Measurements from ENCODE around the gene LPAR3. TPM values are rescaled to one million over a fixed set of nuclear protein-coding genes. Genes with fewer than 3 reads are reported as not detected.

Gene LPAR3
- total and polyA plus RNA-seq, 2 experiments from 2014 or later, result 10.4 to 36.9 TPM

- Mint-ChIP-seq H3K4me3 (no peak overlapping the region), H3K9me3 (no peaks in the 10 kb centered on the region), H3K27ac (no peak overlapping the region), H3K4me1 (peaks cover 16% of the 10 kb centered on the region), H3K36me3 (ENCODE audit: low read depth) (no peaks in the 10 kb centered on the region), H3K27me3 (ENCODE audit: insufficient read depth, low read depth, poor library complexity) (no peaks in the 10 kb centered on the region)
- Histone ChIP-seq H3K79me2 (replicated peaks; ENCODE audit: insufficient read depth) (0 out of 2 replicates have a peak, but pooled peaks cover 6% of the 10 kb centered on the region), H3F3A (replicated peaks; ENCODE audit: low read depth) (no peaks in the 10 kb centered on the region), H3K4me2 (no peak overlapping the region), H3K27me3 (ENCODE audit: insufficient read depth) (no peaks in the 10 kb centered on the region), H4K20me1 (replicated peaks; ENCODE audit: insufficient read depth) (0 out of 2 replicates have a peak, but pooled peaks cover 3% of the 10 kb centered on the region), H3K9me2 (ENCODE audit: insufficient read depth) (no peaks in the 10 kb centered on the region), H3K27ac (ENCODE audit: low read depth) (no peak overlapping the region), H3K4me3 (no peak overlapping the region), H3K4me1 (ENCODE audit: insufficient read depth) (no peaks in the 10 kb centered on the region), H3K36me3 (ENCODE audit: insufficient read depth) (no peaks in the 10 kb centered on the region), H2AFZ (no peak overlapping the region)
- ATAC-seq (no peak), DNase-seq (ENCODE audit: low spot score) (no peak)
- TF ChIP-seq CREB1 (CRISPR knock-in tag; IDR thresholded peaks at IDR 0.05; ENCODE audit: low read depth), result no peak
- no peak for TF ChIP-seq ZNF462 (CRISPR knock-in tag; IDR thresholded peaks at IDR 0.05)
- TF ChIP-seq STAT1 (IDR thresholded peaks at IDR 0.05; ENCODE audit: unreplicated experiment), result no peak
- no peak for TF ChIP-seq ZNF331 (CRISPR knock-in tag; IDR thresholded peaks at IDR 0.05; ENCODE audit: low read depth)
- TF ChIP-seq NANOG (IDR thresholded peaks at IDR 0.05; ENCODE audit: borderline replicate concordance), result no peak
- TF ChIP-seq EZH2 (IDR thresholded peaks at IDR 0.05; ENCODE audit: low read depth, unreplicated experiment), result no peak
- no peak for TF ChIP-seq POLR2AphosphoS5 (IDR thresholded peaks at IDR 0.05; ENCODE audit: low read depth)
- TF ChIP-seq ETS1 (IDR thresholded peaks at IDR 0.05), result no peak
- TF ChIP-seq EZH2phosphoT487 (IDR thresholded peaks at IDR 0.05; ENCODE audit: unreplicated experiment), result no peak
- no peak for TF ChIP-seq REST (IDR thresholded peaks at IDR 0.05; ENCODE audit: unreplicated experiment)
- no peak for TF ChIP-seq ZNF114 (CRISPR knock-in tag; IDR thresholded peaks at IDR 0.05)
- TF ChIP-seq CTCF (conservative IDR thresholded peaks at IDR 0.05; ENCODE audit: low read depth in 2 of 2), result no peak
- TF ChIP-seq JUNB (IDR thresholded peaks at IDR 0.05; ENCODE audit: unreplicated experiment), result no peak
Measured at GRCh38 chr1:84841971-84842370, 51.0 kb downstream of the LPAR3 start.

All from GM23338 (cell line).